Transverse colon (tissue), 4 donors: ENCODE measurements around the gene CDH13. TPM values are rescaled to one million over a fixed set of nuclear protein-coding genes. Genes with fewer than 3 reads are reported as not detected.

Experiments used
- DNase-seq: peaks from one replicate; pipeline ENCODE4 v3.0.0-alpha.2; 2019
- H3K27ac ChIP-seq, 4 donors: fragments of 200-600 bp; sonication (generic); 2 replicates each; pipeline ENCODE4 v1.5.1; 2016 to 2018; ENCODE audit warnings: inconsistent platforms in 4 of 4
- H3K27me3 ChIP-seq: fragments of 200-600 bp; sonication (generic); 2 replicates; pipeline ENCODE4 v1.5.1; 2017; ENCODE audit warnings: inconsistent platforms
- H3K36me3 ChIP-seq, 4 donors: fragments of 200-600 bp; sonication (generic); 2 replicates each; pipeline ENCODE4 v1.5.1; 2017 to 2019; ENCODE audit warnings: inconsistent platforms in 4 of 4
- H3K4me1 ChIP-seq, 4 donors: fragments of 200-600 bp; sonication (generic); 2 replicates each; pipeline ENCODE4 v1.5.1; 2017 to 2020; ENCODE audit warnings: inconsistent platforms in 4 of 4
- H3K4me3 ChIP-seq, 4 donors: fragments of 200-600 bp; sonication (generic); 1 replicate in 1 of 4; 2 replicates in 3 of 4; pipeline versions ENCODE4 v1.5.1 to v1.6.1; 2017 to 2019; ENCODE audit warnings: inconsistent platforms in 4 of 4
- H3K9me3 ChIP-seq, 2 donors: fragments of 200-600 bp; sonication (generic); 2 replicates each; pipeline ENCODE4 v1.5.1; 2017 to 2019; ENCODE audit warnings: inconsistent platforms in 2 of 2
- CTCF ChIP-seq, 5 experiments: fragments of 200-600 bp in 3 of 5; fragments of 450-650 bp in 2 of 5; sonication (generic) in 3 of 5; IDR thresholded peaks; 1 replicate in 2 of 5; 2 replicates in 3 of 5; pipeline ENCODE4 v1.5.1; 2016 to 2017; ENCODE audit warnings: antibody characterized with exemption in 5 of 5, inconsistent platforms in 3 of 5, mild to moderate bottlenecking in 2 of 5, moderate library complexity in 1 of 5
- EP300 ChIP-seq: sonication (generic); formaldehyde crosslinking; IDR thresholded peaks from one replicate; pipeline ENCODE4 v1.6.1; 2017; ENCODE audit warnings: antibody characterized with exemption, low read depth
- POLR2A ChIP-seq: fragments of 450-650 bp; IDR thresholded peaks from one replicate; pipeline ENCODE4 v1.6.1; 2016; ENCODE audit warnings: antibody characterized with exemption, mild to moderate bottlenecking, moderate library complexity
- POLR2AphosphoS5 ChIP-seq, 3 donors: sonication (generic); formaldehyde crosslinking; IDR thresholded peaks; one replicate each; pipeline ENCODE4 v1.6.1; 2016; ENCODE audit warnings: antibody characterized with exemption in 3 of 3
- WGBS, 2 donors: methylation state at CpG; one replicate each; pipeline ENCODE4 v1.1.5; 2018; ENCODE audit warnings: low coverage in 1 of 2; 5-methylcytosine and 5-hydroxymethylcytosine counted together
- in situ Hi-C, 4 donors: fragments of 200-750 bp; cut with MboI; loops; one replicate each; pipeline versions ENCODE4 v1.15.0 to v1.15.1; 2017; ENCODE audit warnings: low sequenced_read_pairs in 3 of 4, low pct_ligation_motif_present in 1 of 4, low pct_unique_long_range_greater_than_20kb in 1 of 4
- intact Hi-C: fragments of 100-400 bp; cut with DNase I; formaldehyde crosslinking; loops from one replicate; pipeline ENCODE4 v1.15.1; 2023; ENCODE audit warnings: low total_unique reads
- total RNA-seq, 4 donors: library from RNA; depleted of rRNA; stranded (reverse); fragments of >200 nt; gene quantifications; one replicate each; pipeline ENCODE4 v1.1.0, GENCODE V29; 2016

Gene CDH13
- total RNA-seq, 4 donors from 2014 or later = 3.8 to 28.1 (median 5.8) TPM

GRCh38 chr16:82695806-82696205 lies 69.0 kb downstream of the CDH13 start:
- TF ChIP-seq CTCF (IDR thresholded peaks at IDR 0.05) (no peak), EP300 (no peak), POLR2AphosphoS5 (IDR thresholded peaks at IDR 0.05) (no peak), POLR2A (no peak)
- WGBS, 2 donors = 38 to 60% methylated on average over 1 of the region's 1 CpG
- in situ Hi-C loops = no loop called here
- no peaks in the 10 kb centered on the region for H3K27me3 ChIP-seq
- DNase-seq = no peak
- H3K9me3 ChIP-seq = no peaks in the 10 kb centered on the region
- no peaks in the 10 kb centered on the region for H3K36me3 ChIP-seq
- no peak overlapping the region for H3K27ac ChIP-seq
- H3K4me3 ChIP-seq = no peak overlapping the region
- H3K4me1 ChIP-seq = peaks cover 0 to 15% (median 0%) of the 10 kb centered on the region in 4 donors
- intact Hi-C loops = no loop called here

DNA sequence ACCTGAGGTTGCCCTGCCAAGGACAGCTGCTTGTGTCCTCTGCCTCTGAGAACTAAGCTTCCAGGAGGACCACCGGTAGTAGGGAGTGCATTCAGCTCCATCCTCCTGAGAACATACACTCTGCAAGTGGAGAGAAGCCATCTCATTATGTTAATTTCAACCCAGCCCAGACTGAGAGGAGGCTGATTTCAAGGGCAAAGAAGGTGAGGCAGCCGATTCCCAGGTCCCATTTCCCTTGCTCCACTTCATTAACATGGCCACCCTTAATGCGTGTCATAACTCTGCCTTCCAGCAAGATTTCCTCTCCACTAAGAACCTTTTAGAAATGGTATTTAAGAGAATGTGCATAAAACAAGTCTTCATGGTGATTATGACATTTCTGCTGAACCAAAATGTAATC lies 72.5 kb downstream of the CDH13 start:
- H3K4me3 ChIP-seq = no peak overlapping the region
- no peaks in the 10 kb centered on the region for H3K9me3 ChIP-seq
- no peaks in the 10 kb centered on the region for H3K27me3 ChIP-seq
- intact Hi-C loops (no loop called here), in situ Hi-C loops (no loop called here)
- TF ChIP-seq POLR2AphosphoS5 (IDR thresholded peaks at IDR 0.05) = no peak
- TF ChIP-seq CTCF (IDR thresholded peaks at IDR 0.05) = no peak
- peaks cover 0 to 11% (median 0%) of the 10 kb centered on the region in 4 donors for H3K4me1 ChIP-seq
- WGBS, 2 donors = 85 to 87% methylated on average over 2 to 3 of the region's 3 CpGs
- DNase-seq = no peak
- H3K27ac ChIP-seq = peak overlapping the region in 1 of 4 donors; percentile 0
- H3K36me3 ChIP-seq = no peaks in the 10 kb centered on the region

DNA sequence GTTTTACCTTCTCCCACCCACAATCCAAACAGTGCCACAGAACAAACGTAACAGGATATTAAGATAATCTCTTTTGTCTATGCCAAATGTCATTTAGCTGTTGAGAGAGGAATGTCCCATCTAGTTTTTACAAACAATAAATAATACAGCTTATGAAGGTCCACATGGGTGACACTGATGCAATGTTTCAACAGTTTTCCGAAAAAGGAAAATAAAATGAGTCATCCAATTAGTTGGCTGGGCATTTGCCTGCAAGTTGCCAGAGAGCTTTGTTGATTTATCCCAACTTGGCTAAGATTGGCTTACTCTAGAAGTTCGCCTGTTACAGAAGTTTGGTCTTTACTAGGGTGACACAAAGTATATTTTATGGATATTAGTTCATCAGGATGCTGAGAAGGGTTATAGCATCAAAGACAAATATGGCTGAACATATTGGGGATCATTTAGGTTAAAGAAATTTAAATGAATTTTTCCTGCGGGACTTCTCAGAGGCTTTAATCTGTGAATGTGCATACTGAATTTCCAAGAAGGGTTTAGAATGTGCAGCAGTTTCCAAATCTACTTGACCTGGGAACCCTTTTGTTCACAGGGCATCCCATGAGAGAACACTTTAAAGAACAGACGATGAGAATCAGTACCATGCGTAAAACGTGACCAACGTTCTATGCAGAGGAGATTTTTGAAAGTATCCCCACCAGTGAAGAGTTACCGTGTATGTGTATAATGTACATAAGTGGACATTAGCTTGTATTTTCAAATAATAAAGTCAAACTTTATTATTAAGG lies 73.1 kb downstream of the CDH13 start:
- in situ Hi-C loops (no loop called here), intact Hi-C loops (no loop called here)
- no peak for DNase-seq
- H3K4me3 ChIP-seq = no peak overlapping the region
- H3K9me3 ChIP-seq = no peaks in the 10 kb centered on the region
- H3K27me3 ChIP-seq = no peaks in the 10 kb centered on the region
- H3K27ac ChIP-seq = peak overlapping the region in 1 of 4 donors; percentile 0
- 61 to 62% methylated on average over 9 of the region's 9 CpGs for WGBS, 2 donors
- no peaks in the 10 kb centered on the region for H3K36me3 ChIP-seq
- peaks cover 0 to 10% (median 0%) of the 10 kb centered on the region in 4 donors for H3K4me1 ChIP-seq
- no peak for TF ChIP-seq EP300
- peak in 1 of 3 donors; percentile 48 for TF ChIP-seq POLR2AphosphoS5 (IDR thresholded peaks at IDR 0.05)

DNA sequence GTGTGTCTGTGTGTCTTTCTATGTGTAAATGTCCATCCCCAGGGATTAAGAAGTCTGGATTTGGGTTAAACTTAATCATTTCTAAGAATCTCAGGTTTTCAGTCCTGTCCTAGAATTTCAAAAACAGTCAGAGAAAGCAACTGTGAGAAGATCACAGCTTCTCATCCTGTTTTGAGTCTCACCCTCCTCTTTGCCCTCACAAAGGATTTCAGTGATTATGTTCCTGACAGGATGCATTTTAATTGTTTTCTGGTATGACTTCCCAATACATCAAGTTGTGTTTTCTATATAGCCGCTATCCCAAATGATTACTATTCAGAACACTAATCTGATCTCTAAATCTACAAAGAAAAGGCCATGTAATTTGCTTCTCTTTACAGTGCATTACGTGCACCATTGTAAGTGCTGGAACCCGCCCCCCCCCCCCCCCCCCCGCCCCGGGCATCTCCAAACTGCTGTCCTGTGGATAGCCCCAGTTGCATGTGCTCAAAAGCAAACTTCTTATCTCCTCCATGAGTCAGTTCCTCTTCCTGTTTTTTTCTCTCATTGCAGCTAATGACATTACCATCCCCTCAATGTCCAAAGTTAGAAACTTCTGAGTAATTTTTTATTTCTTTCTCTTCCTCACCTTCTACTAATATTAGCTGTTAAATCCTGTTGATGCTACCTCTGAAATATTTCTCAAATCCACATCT lies 73.9 kb downstream of the CDH13 start:
- no peaks in the 10 kb centered on the region for H3K36me3 ChIP-seq
- no peak overlapping the region for H3K4me3 ChIP-seq
- no peak for DNase-seq
- 57 to 69% methylated on average over 3 to 5 of the region's 5 CpGs for WGBS, 2 donors
- H3K27ac ChIP-seq = no peak overlapping the region
- intact Hi-C loops = no loop called here
- H3K9me3 ChIP-seq = no peaks in the 10 kb centered on the region
- no peak for TF ChIP-seq CTCF (IDR thresholded peaks at IDR 0.05)
- no peak for TF ChIP-seq POLR2AphosphoS5 (IDR thresholded peaks at IDR 0.05)
- no peak for TF ChIP-seq EP300
- no peak for TF ChIP-seq POLR2A
- no peaks in the 10 kb centered on the region for H3K27me3 ChIP-seq
- in situ Hi-C loops = no loop called here
- peaks cover 0 to 10% (median 0%) of the 10 kb centered on the region in 4 donors for H3K4me1 ChIP-seq
